Pericardium fibroblast (primary cell): ENCODE data around the gene SYNPR. TPM values are rescaled to one million over a fixed set of nuclear protein-coding genes. Genes with fewer than 3 reads are reported as not detected.

Experiments used
- total RNA-seq: library from RNA; depleted of rRNA; stranded (reverse); fragments of >200 nt; gene quantifications from 2 replicates; pipeline ENCODE4 v1.2.3, GENCODE V29; 2015

SYNPR gene
- total RNA-seq, result not detected in 2 replicates

GRCh38 chr3:63278171-63279004 is at the start of gene SYNPR:
Gene SYNPR (plus strand): TSS chr3:63278308.

GRCh38 chr3:63652066-63652725 is 374.1 kb downstream of the SYNPR start, which contains the start of gene SNTN:
Gene SNTN (plus strand): TSS chr3:63652675. CDS start chr3:63652688, 13 bp downstream.

